Measurements from ENCODE around the gene NDUFB8.

The NDUFB8 gene

GRCh38 chr10:100498059-100498458 lies 31.6 kb downstream of the NDUFB8 start:
- Histone ChIP-seq H3K27ac (no peak overlapping the region), H3K4me3 (ENCODE audit: low read depth in 1 of 2, low read length in 1 of 2) (no peak overlapping the region), H3K36me3 (peaks cover 76% of the 10 kb centered on the region), H3K4me1 (ENCODE audit: control insufficient read depth in 1 of 2, insufficient read depth in 1 of 2, low read depth in 1 of 2, low read length in 1 of 2) (no peaks in the 10 kb centered on the region), H3K27me3 (no peaks in the 10 kb centered on the region), H3K9me3 (no peaks in the 10 kb centered on the region)
- TF ChIP-seq CTCF (IDR thresholded peaks at IDR 0.05), result no peak

GRCh38 chr10:100496567-100496966 lies 33.1 kb downstream of the NDUFB8 start:
- TF ChIP-seq CTCF (IDR thresholded peaks at IDR 0.05), result no peak
- Histone ChIP-seq H3K36me3 (peaks cover 78% of the 10 kb centered on the region), H3K4me3 (ENCODE audit: low read depth in 1 of 2, low read length in 1 of 2) (no peak overlapping the region), H3K9me3 (no peaks in the 10 kb centered on the region), H3K4me1 (ENCODE audit: control insufficient read depth in 1 of 2, insufficient read depth in 1 of 2, low read depth in 1 of 2, low read length in 1 of 2) (no peaks in the 10 kb centered on the region), H3K27ac (no peak overlapping the region), H3K27me3 (no peaks in the 10 kb centered on the region)

GRCh38 chr10:100490531-100490930 lies 39.1 kb downstream of the NDUFB8 start:
- Histone ChIP-seq H3K27ac (no peak overlapping the region), H3K4me3 (ENCODE audit: low read depth in 1 of 2, low read length in 1 of 2) (no peak overlapping the region), H3K4me1 (ENCODE audit: control insufficient read depth in 1 of 2, insufficient read depth in 1 of 2, low read depth in 1 of 2, low read length in 1 of 2) (no peaks in the 10 kb centered on the region), H3K27me3 (no peaks in the 10 kb centered on the region), H3K9me3 (no peaks in the 10 kb centered on the region), H3K36me3 (peaks cover 64% of the 10 kb centered on the region)
- TF ChIP-seq CTCF (IDR thresholded peaks at IDR 0.05), result no peak

- TF ChIP-seq CTCF (IDR thresholded peaks at IDR 0.05), result no peak
- Histone ChIP-seq H3K27me3 (no peaks in the 10 kb centered on the region), H3K4me1 (ENCODE audit: control insufficient read depth in 1 of 2, insufficient read depth in 1 of 2, low read depth in 1 of 2, low read length in 1 of 2) (peaks cover 2 to 3% of the 10 kb centered on the region in 2 experiments), H3K36me3 (peaks cover 55% of the 10 kb centered on the region), H3K4me3 (ENCODE audit: low read depth in 1 of 2, low read length in 1 of 2) (no peak overlapping the region), H3K27ac (no peak overlapping the region), H3K9me3 (no peaks in the 10 kb centered on the region)
Measured at GRCh38 chr10:100489396-100489795, 40.3 kb downstream of the NDUFB8 start.

- no peak for TF ChIP-seq CTCF (IDR thresholded peaks at IDR 0.05)
- Histone ChIP-seq H3K9me3 (no peaks in the 10 kb centered on the region), H3K4me1 (ENCODE audit: control insufficient read depth in 1 of 2, insufficient read depth in 1 of 2, low read depth in 1 of 2, low read length in 1 of 2) (peaks cover 20 to 21% of the 10 kb centered on the region in 2 experiments), H3K4me3 (ENCODE audit: low read depth in 1 of 2, low read length in 1 of 2) (no peak overlapping the region), H3K27ac (no peak overlapping the region), H3K27me3 (no peaks in the 10 kb centered on the region), H3K36me3 (peaks cover 49% of the 10 kb centered on the region)
Measured at GRCh38 chr10:100487529-100487928, 42.1 kb downstream of the NDUFB8 start.

Measured in neutrophil (primary cell).